ENCODE measurements around the gene SIAH3. TPM values are rescaled to one million over a fixed set of nuclear protein-coding genes. Genes with fewer than 3 reads are reported as not detected.

The SIAH3 gene
- total and polyA plus RNA-seq, 4 donors = under 0.01 TPM; not detected in 3

GRCh38 chr13:45882626-45883025 lies 31.1 kb upstream of the SIAH3 start:
- WGBS = 69% methylated on average over 1 of the region's 1 CpG
- DNase-seq (ENCODE audit: low spot score) = no peak

GRCh38 chr13:45881353-45881752 lies 29.8 kb upstream of the SIAH3 start:
- Histone ChIP-seq H3K4me1 (ENCODE audit: control insufficient read depth in 4 of 4, insufficient read depth in 4 of 4, low read length in 3 of 4) (peaks cover 0 to 2% (median 0%) of the 10 kb centered on the region in 4 donors), H3K27me3 (ENCODE audit: control insufficient read depth in 4 of 4, insufficient read depth in 4 of 4, low read length in 3 of 4) (no peaks in the 10 kb centered on the region), H3K4me3 (ENCODE audit: low read depth in 1 of 3, low read length in 3 of 3) (no peak overlapping the region), H3K9me3 (ENCODE audit: control insufficient read depth in 4 of 4, low read length in 3 of 4) (no peaks in the 10 kb centered on the region), H3K27ac (ENCODE audit: low read depth in 1 of 2, low read length in 2 of 2) (no peak overlapping the region), H3K9ac (ENCODE audit: low read depth in 1 of 2, low read length in 2 of 2) (no peak overlapping the region), H3K36me3 (ENCODE audit: control insufficient read depth in 4 of 4, insufficient read depth in 3 of 4, low read depth in 1 of 4, low read length in 3 of 4) (no peaks in the 10 kb centered on the region)
- no peak for DNase-seq (ENCODE audit: low spot score)
- TF ChIP-seq TAF1 (conservative IDR thresholded peaks at IDR 0.05) (no peak), RXRA (IDR thresholded peaks at IDR 0.05) (no peak), FOXA2 (IDR thresholded peaks at IDR 0.05) (no peak), SP1 (IDR thresholded peaks at IDR 0.05) (no peak), ZBTB33 (IDR thresholded peaks at IDR 0.05) (no peak), JUND (IDR thresholded peaks at IDR 0.05) (no peak), EGR1 (IDR thresholded peaks at IDR 0.05; ENCODE audit: low read depth in 2 of 2) (no peak), FOXA1 (IDR thresholded peaks at IDR 0.05) (no peak), CTCF (IDR thresholded peaks at IDR 0.05; ENCODE audit: low read depth, low read length, missing input control) (no peak), REST (IDR thresholded peaks at IDR 0.05) (no peak), HNF4G (IDR thresholded peaks at IDR 0.05) (no peak), RAD21 (IDR thresholded peaks at IDR 0.05) (no peak)
- 93% methylated on average over 2 of the region's 2 CpGs for WGBS

More at GRCh38 chr13:45882626-45883025, 31.1 kb upstream of the SIAH3 start:
- Histone ChIP-seq H3K9me3 (ENCODE audit: control insufficient read depth in 4 of 4, low read length in 3 of 4) (no peaks in the 10 kb centered on the region), H3K4me3 (ENCODE audit: low read depth in 1 of 3, low read length in 3 of 3) (no peak overlapping the region), H3K27me3 (ENCODE audit: control insufficient read depth in 4 of 4, insufficient read depth in 4 of 4, low read length in 3 of 4) (no peaks in the 10 kb centered on the region), H3K27ac (ENCODE audit: low read depth in 1 of 2, low read length in 2 of 2) (no peak overlapping the region), H3K4me1 (ENCODE audit: control insufficient read depth in 4 of 4, insufficient read depth in 4 of 4, low read length in 3 of 4) (peaks cover 0 to 2% (median 0%) of the 10 kb centered on the region in 4 donors), H3K9ac (ENCODE audit: low read depth in 1 of 2, low read length in 2 of 2) (no peak overlapping the region), H3K36me3 (ENCODE audit: control insufficient read depth in 4 of 4, insufficient read depth in 3 of 4, low read depth in 1 of 4, low read length in 3 of 4) (no peaks in the 10 kb centered on the region)
- no peak for TF ChIP-seq SP1 (IDR thresholded peaks at IDR 0.05)
- no peak for TF ChIP-seq RAD21 (IDR thresholded peaks at IDR 0.05)
- TF ChIP-seq YY1 (IDR thresholded peaks at IDR 0.05) = no peak
- TF ChIP-seq HNF4A (conservative IDR thresholded peaks at IDR 0.05) = no peak
- no peak for TF ChIP-seq ATF3 (IDR thresholded peaks at IDR 0.05)
- no peak for TF ChIP-seq RXRA (IDR thresholded peaks at IDR 0.05)
- no peak for TF ChIP-seq JUND (IDR thresholded peaks at IDR 0.05)
- TF ChIP-seq NR2F2 (IDR thresholded peaks at IDR 0.05) = no peak
- TF ChIP-seq GABPA (IDR thresholded peaks at IDR 0.05 in 1 of 2, conservative IDR thresholded peaks at IDR 0.05 in 1 of 2) = no peak
- TF ChIP-seq CTCF (IDR thresholded peaks at IDR 0.05; ENCODE audit: low read depth, low read length, missing input control) = no peak
- no peak for TF ChIP-seq FOXA2 (IDR thresholded peaks at IDR 0.05)
- no peak for TF ChIP-seq FOXA1 (IDR thresholded peaks at IDR 0.05)

Measured in liver (tissue), 9 donors.